Dendritic cell treated with granulocyte-macrophage colony-stimulating factor and Interleukin-4, amounts not matched to agents 40 ng/mL and 50 ng/mL, for 4 days (primary cell): ENCODE measurements around the gene ITPR2.
"Not testable (repeated sequence)": the region's sequence is repeated elsewhere in the genome, so short reads cannot be mapped to it uniquely, and the experiment has no call there.

ENCODE experiments used
- H3K27ac Mint-ChIP-seq: one replicate; pipeline ENCODE4 v1.8.0; 2022; ENCODE audit warnings: mild to moderate bottlenecking, mixed read lengths
- H3K27me3 Mint-ChIP-seq: one replicate; pipeline ENCODE4 v1.8.0; 2022; ENCODE audit warnings: mild to moderate bottlenecking, mixed read lengths
- H3K36me3 Mint-ChIP-seq: one replicate; pipeline ENCODE4 v1.8.0; 2022; ENCODE audit warnings: low read depth, mixed read lengths
- H3K4me1 Mint-ChIP-seq: one replicate; pipeline ENCODE4 v1.8.0; 2022; ENCODE audit warnings: low read depth, mixed read lengths
- H3K4me3 Mint-ChIP-seq: one replicate; pipeline ENCODE4 v1.8.0; 2022; ENCODE audit warnings: mild to moderate bottlenecking, moderate library complexity, mixed read lengths
- H3K9me3 Mint-ChIP-seq: one replicate; pipeline ENCODE4 v1.8.0; 2022; ENCODE audit warnings: mixed read lengths
- intact Hi-C: fragments of 100-400 bp; cut with micrococcal nuclease; formaldehyde crosslinking; loops from one replicate; pipeline ENCODE4 v1.15.0; 2022

Gene ITPR2

DNA sequence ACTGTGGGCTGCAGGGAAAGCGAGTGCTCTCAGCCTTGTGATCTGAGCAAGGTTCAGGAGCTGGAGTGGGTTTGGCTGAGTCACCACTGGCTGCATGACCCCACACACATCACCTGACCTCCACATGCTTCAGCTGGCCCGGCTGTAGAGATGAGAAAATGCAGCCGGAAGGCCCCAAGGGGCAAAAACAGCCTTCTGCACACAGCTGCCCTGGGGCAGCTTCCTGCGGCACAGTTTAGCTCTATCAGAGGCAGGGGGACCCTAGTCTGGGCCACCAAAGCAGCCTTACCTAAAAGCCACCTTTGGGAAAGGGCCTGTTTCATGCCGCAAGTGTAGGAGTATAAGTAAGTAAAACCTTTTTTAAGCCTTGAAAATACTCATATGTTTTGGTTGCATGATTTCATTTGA is 514.3 kb downstream of the ITPR2 start:
- Mint-ChIP-seq H3K27me3 (peaks cover 18% of the 10 kb centered on the region), H3K27ac (no peak overlapping the region), H3K9me3 (peaks cover 44% of the 10 kb centered on the region), H3K36me3 (no peaks in the 10 kb centered on the region), H3K4me3 (no peak overlapping the region), H3K4me1 (peaks cover 7% of the 10 kb centered on the region)
- intact Hi-C loops, result no loop called here

- Mint-ChIP-seq H3K27me3 (peaks cover 24% of the 10 kb centered on the region), H3K36me3 (no peaks in the 10 kb centered on the region), H3K4me3 (no peak overlapping the region), H3K27ac (no peak overlapping the region), H3K9me3 (peaks cover 50% of the 10 kb centered on the region), H3K4me1 (peaks cover 7% of the 10 kb centered on the region)
- intact Hi-C loops, result no loop called here
Measured at GRCh38 chr12:26317942-26318575, 514.9 kb downstream of the ITPR2 start.

DNA sequence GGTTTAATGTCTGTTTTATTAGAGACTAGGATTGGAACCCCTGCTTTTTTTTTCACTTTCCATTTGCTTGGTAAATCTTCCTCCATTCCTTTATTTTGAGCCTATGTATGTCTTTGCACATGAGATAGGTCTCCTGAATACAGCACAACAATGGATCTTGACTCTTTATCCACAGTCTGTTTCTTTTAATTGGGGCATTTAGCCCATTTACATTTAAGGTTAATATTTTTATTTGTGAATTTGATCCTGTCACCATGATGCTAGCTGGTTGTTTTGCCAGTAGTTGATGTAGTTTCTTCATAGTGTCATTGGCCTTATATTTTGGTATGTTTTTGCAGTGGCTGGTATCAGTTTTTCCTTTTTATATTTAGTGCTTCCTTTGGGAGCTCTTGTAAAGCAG is 518.9 kb downstream of the ITPR2 start:
- Mint-ChIP-seq H3K9me3 (peaks cover 47% of the 10 kb centered on the region), H3K27me3 (peaks cover 24% of the 10 kb centered on the region)
- H3K36me3 Mint-ChIP-seq, H3K4me3 Mint-ChIP-seq, H3K4me1 Mint-ChIP-seq, intact Hi-C loops, H3K27ac Mint-ChIP-seq: not testable (repeated sequence)

- intact Hi-C loops, H3K4me1 Mint-ChIP-seq, H3K4me3 Mint-ChIP-seq, H3K27ac Mint-ChIP-seq, H3K36me3 Mint-ChIP-seq: not testable (repeated sequence)
- peaks cover 44% of the 10 kb centered on the region for H3K9me3 Mint-ChIP-seq
- peaks cover 17% of the 10 kb centered on the region for H3K27me3 Mint-ChIP-seq
Measured at GRCh38 chr12:26310489-26310888, 522.5 kb downstream of the ITPR2 start.

- Mint-ChIP-seq H3K27ac (no peak overlapping the region), H3K4me3 (no peak overlapping the region), H3K27me3 (peaks cover 12% of the 10 kb centered on the region), H3K9me3 (peaks cover 35% of the 10 kb centered on the region), H3K4me1 (no peaks in the 10 kb centered on the region), H3K36me3 (no peaks in the 10 kb centered on the region)
- intact Hi-C loops, result no loop called here
Measured at GRCh38 chr12:26309634-26310033, 523.4 kb downstream of the ITPR2 start.

GRCh38 chr12:26304273-26304672 is 528.7 kb downstream of the ITPR2 start:
- intact Hi-C loops, result no loop called here
- Mint-ChIP-seq H3K27me3 (peaks cover 15% of the 10 kb centered on the region), H3K4me3 (no peak overlapping the region), H3K36me3 (no peaks in the 10 kb centered on the region), H3K27ac (no peak overlapping the region), H3K4me1 (peaks cover 14% of the 10 kb centered on the region), H3K9me3 (no peaks in the 10 kb centered on the region)

DNA sequence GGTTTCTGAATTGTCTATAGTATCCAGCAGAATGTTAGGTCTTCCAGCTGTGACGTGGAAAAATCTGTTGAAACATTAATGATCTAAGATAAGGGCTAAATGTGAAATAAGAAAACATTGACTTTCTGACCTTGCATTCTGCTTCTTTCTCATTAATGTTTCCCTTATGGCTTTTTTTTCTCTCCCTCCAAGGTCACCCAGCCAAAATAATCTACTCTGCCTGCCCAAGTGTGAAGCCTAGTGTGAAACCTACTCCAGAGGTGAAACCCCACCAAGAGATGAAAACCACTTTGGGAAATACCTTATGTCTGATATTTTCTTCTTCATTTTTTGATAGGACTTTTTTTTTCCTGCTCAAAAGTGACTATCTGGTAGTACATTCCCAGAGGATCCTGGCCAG is 529.6 kb downstream of the ITPR2 start:
- Mint-ChIP-seq H3K36me3 (no peaks in the 10 kb centered on the region), H3K9me3 (no peaks in the 10 kb centered on the region), H3K4me3 (no peak overlapping the region), H3K4me1 (peaks cover 20% of the 10 kb centered on the region), H3K27ac (no peak overlapping the region), H3K27me3 (peaks cover 15% of the 10 kb centered on the region)
- intact Hi-C loops, result no loop called here

GRCh38 chr12:26302776-26303175 is 530.2 kb downstream of the ITPR2 start:
- H3K36me3 Mint-ChIP-seq, result no peaks in the 10 kb centered on the region
- H3K4me3 Mint-ChIP-seq, result no peak overlapping the region
- H3K4me1 Mint-ChIP-seq, result peaks cover 26% of the 10 kb centered on the region
- intact Hi-C loops, result no loop called here
- no peaks in the 10 kb centered on the region for H3K9me3 Mint-ChIP-seq
- H3K27me3 Mint-ChIP-seq, result peaks cover 15% of the 10 kb centered on the region
- H3K27ac Mint-ChIP-seq, result no peak overlapping the region

GRCh38 chr12:26299751-26300150 is 533.2 kb downstream of the ITPR2 start:
- H3K36me3 Mint-ChIP-seq, result no peaks in the 10 kb centered on the region
- H3K27me3 Mint-ChIP-seq, result peaks cover 21% of the 10 kb centered on the region
- H3K4me1 Mint-ChIP-seq, result peaks cover 39% of the 10 kb centered on the region
- H3K27ac Mint-ChIP-seq, result peak overlapping the region; percentile 9
- H3K9me3 Mint-ChIP-seq, result no peaks in the 10 kb centered on the region
- intact Hi-C loops, result loop anchor here (1.0 kb wide), 1 partner anchor 25 kb away; no protein-coding TSS in a partner anchor
- H3K4me3 Mint-ChIP-seq, result no peak overlapping the region

DNA sequence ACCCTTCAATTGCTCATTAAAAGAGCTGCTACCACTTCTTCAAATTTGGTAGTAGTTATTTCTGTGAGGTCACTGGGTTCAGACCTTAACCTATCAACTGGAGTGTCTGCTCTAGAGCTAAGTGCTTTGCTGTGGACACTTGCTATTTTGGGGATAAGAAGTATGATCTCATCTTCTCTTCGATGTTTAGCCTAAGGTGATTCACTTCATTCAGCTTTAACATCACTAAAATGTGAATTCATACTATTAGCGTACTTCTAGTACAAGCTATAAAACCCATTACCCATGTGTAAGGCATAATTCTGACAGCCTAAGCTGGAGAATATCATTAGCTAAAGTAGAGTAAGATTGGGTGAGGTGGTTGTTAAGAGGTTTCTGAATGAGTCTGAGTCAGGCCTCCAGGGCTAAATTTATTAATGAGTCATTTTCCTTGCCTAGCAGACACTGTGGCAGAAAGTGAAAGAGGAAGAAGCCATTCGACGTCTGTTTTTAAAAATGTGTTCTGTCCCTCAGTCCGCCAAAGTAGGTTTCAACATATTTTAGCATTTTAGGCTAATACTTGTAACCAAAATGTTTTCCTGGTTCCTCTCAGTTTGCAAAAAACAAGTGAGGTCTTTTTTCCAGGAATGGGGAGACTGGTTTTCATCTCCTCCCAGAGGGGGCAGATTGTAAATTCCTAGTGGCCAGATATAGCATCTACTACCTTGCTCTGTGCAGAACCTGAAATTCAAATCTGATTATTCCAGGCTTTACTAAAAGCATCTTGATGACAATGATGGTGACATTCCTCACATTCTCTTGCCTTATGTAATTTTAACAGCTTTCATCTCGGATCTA is 534.0 kb downstream of the ITPR2 start:
- no peaks in the 10 kb centered on the region for H3K36me3 Mint-ChIP-seq
- peaks cover 39% of the 10 kb centered on the region for H3K4me1 Mint-ChIP-seq
- H3K27me3 Mint-ChIP-seq, result peaks cover 21% of the 10 kb centered on the region
- peak overlapping the region; percentile 9 for H3K27ac Mint-ChIP-seq
- no peaks in the 10 kb centered on the region for H3K9me3 Mint-ChIP-seq
- intact Hi-C loops, result loop anchor here (1.0 kb wide), 1 partner anchor 25 kb away; no protein-coding TSS in a partner anchor
- no peak overlapping the region for H3K4me3 Mint-ChIP-seq

DNA sequence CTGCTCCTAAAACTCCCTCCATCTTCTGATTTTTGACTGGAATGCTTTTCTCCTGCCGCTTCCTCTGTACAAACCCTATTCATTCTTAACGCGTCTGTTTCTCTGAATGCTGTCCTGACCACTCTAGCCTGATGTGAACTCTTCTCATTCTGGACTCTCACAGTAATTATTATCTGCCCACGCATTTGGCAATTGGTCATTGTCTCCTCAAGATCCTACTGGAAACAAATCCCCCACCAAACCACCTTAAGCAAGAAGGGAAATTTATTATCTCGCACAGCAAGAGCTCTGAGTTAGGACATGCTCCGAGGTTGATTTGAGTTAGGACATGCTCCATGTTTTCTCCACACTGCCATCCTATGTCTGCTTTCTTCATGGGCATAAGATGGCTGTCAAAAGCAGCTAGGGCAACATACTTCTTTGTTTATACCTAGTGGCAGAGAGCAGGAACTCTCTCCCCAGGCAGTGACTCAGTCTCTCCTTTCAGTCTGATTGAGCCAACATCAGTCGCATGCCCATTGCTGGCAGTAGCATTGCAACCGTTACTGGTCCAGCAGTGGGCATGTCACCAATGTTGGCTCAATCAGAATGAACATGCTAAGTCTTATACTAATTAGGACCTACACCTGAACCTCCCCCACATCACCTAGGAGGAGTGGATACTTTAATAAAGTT is 535.5 kb downstream of the ITPR2 start:
- Mint-ChIP-seq H3K27me3 (peaks cover 21% of the 10 kb centered on the region), H3K4me1 (peaks cover 39% of the 10 kb centered on the region), H3K4me3 (no peak overlapping the region), H3K36me3 (no peaks in the 10 kb centered on the region), H3K27ac (no peak overlapping the region), H3K9me3 (no peaks in the 10 kb centered on the region)
- intact Hi-C loops, result no loop called here

GRCh38 chr12:26295001-26295400 is 538.0 kb downstream of the ITPR2 start:
- Mint-ChIP-seq H3K27me3 (peaks cover 20% of the 10 kb centered on the region), H3K4me3 (no peak overlapping the region), H3K9me3 (no peaks in the 10 kb centered on the region), H3K36me3 (no peaks in the 10 kb centered on the region), H3K4me1 (peaks cover 40% of the 10 kb centered on the region), H3K27ac (no peak overlapping the region)
- intact Hi-C loops, result no loop called here

GRCh38 chr12:26293612-26294011 is 539.4 kb downstream of the ITPR2 start:
- H3K4me1 Mint-ChIP-seq, result peaks cover 32% of the 10 kb centered on the region
- no peak overlapping the region for H3K27ac Mint-ChIP-seq
- H3K36me3 Mint-ChIP-seq, result no peaks in the 10 kb centered on the region
- intact Hi-C loops, result no loop called here
- peaks cover 21% of the 10 kb centered on the region for H3K27me3 Mint-ChIP-seq
- H3K9me3 Mint-ChIP-seq, result no peaks in the 10 kb centered on the region
- H3K4me3 Mint-ChIP-seq, result no peak overlapping the region

DNA sequence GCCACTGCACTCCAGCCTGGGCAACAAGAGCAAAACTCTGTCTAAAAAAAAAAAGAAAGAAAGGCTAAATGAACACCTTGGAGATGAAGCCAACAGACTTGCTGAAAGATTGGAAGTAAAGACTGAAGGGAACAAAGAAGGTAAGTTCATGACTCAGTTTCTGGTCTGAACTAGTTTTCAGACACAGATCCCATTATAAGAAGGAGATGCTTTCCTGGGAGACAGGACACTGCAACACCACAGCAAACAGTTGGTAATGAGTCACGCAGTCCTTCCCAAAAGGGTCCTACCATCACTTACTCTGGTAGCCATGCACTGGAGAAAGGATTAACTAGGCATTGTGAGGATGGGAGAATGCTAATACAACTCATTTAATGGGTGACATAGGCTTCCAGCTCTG is 540.4 kb downstream of the ITPR2 start:
- Mint-ChIP-seq H3K9me3 (no peaks in the 10 kb centered on the region), H3K27me3 (peaks cover 31% of the 10 kb centered on the region), H3K4me1 (peaks cover 33% of the 10 kb centered on the region), H3K4me3 (no peak overlapping the region), H3K27ac (no peak overlapping the region), H3K36me3 (no peaks in the 10 kb centered on the region)
- intact Hi-C loops, result no loop called here
